ENCODE data around the gene MGAT4A. TPM values are rescaled to one million over a fixed set of nuclear protein-coding genes. Genes with fewer than 3 reads are reported as not detected.

MGAT4A gene
- total and polyA plus RNA-seq, 9 donors, result 3.0 to 7.5 (median 3.9) TPM

DNA sequence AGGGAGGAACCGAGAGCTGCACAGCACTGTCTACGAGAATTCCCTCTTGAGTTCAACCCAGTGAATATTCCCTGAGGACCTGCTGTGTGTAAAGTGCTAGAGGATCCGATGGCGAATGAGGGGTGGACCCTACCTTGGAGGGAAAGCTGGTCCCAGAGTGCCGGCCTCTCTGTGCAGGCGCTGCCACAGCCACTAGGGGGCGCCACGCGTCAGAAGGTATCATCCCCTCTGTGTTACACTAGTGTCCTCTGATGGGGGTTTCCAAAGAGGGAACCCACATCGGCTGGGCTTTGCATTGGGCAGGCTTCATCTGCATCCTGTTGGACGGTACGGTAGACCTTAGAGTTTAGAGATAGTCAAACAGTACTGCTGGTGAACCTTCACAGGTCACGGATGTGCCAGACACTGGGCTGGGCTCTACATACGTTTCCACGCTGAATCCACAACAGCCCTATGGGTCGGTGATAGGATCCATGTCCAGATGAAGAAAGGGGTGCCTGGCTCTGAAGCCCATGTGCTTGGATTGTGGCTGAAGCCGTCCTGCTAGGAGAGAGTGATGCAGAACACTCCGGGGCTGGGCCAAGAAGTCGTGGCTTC, 161.6 kb downstream of the MGAT4A start:
- DNase-seq, result no peak
- 66% methylated on average over 18 of the region's 19 CpGs for WGBS (ENCODE audit: insufficient coverage)
- no peaks in the 10 kb centered on the region for H3K9me3 ChIP-seq (replicated peaks; ENCODE audit: control insufficient read depth, low read depth, low read length)

More for the DNA sequence above, 161.6 kb downstream of the MGAT4A start:
- Histone ChIP-seq H3K27ac (ENCODE audit: low read length) (no peak overlapping the region), H3K4me3 (ENCODE audit: low read length) (no peak overlapping the region), H3K4me1 (ENCODE audit: control insufficient read depth, insufficient read depth, low read length) (no peaks in the 10 kb centered on the region), H3K36me3 (ENCODE audit: control insufficient read depth, insufficient read depth, low read length) (peaks cover 78% of the 10 kb centered on the region), H3K27me3 (ENCODE audit: control insufficient read depth, insufficient read depth, low read length) (no peaks in the 10 kb centered on the region)

Other genes with a start within 250 kb of the MGAT4A start
- 43.5 TPM for gene COA5, start 122.6 kb downstream of the MGAT4A start, total RNA-seq
- 10 to 100 TPM; 38.0 to 47.0 (median 41.7) TPM for gene COA5, start 122.6 kb downstream of the MGAT4A start, polyA plus RNA-seq (ENCODE audit: insufficient read depth in 1 of 8, insufficient read length in 8 of 8, low replicate concordance in 1 of 8)
- gene UNC50, start 122.5 kb downstream of the MGAT4A start, total RNA-seq, result 36.5 TPM
- gene UNC50, start 122.5 kb downstream of the MGAT4A start, polyA plus RNA-seq (ENCODE audit: insufficient read depth in 1 of 8, insufficient read length in 8 of 8, low replicate concordance in 1 of 8), result 10 to 100 TPM; 24.6 to 33.7 (median 30.6) TPM
- gene CRACDL, start 205.1 kb upstream of the MGAT4A start, total RNA-seq, result 1.6 TPM
- 1 to 10 TPM; 1.4 to 3.3 (median 2.5) TPM for gene CRACDL, start 205.1 kb upstream of the MGAT4A start, polyA plus RNA-seq (ENCODE audit: insufficient read depth in 1 of 8, insufficient read length in 8 of 8, low replicate concordance in 1 of 8)